C4-2B (cell line): ENCODE measurements around the gene AMHR2.
"Not testable (repeated sequence)": the region's sequence is repeated elsewhere in the genome, so short reads cannot be mapped to it uniquely, and the experiment has no call there.

Experiments
- CTCF ChIP-seq: fragments of 450-650 bp; conservative IDR thresholded peaks from 2 replicates; pipeline ENCODE4 v1.5.1; 2017; ENCODE audit warnings: mild to moderate bottlenecking
- ZFX ChIP-seq: fragments of 450-650 bp; IDR thresholded peaks from 2 replicates; pipeline ENCODE4 v1.6.1; 2017

DNA sequence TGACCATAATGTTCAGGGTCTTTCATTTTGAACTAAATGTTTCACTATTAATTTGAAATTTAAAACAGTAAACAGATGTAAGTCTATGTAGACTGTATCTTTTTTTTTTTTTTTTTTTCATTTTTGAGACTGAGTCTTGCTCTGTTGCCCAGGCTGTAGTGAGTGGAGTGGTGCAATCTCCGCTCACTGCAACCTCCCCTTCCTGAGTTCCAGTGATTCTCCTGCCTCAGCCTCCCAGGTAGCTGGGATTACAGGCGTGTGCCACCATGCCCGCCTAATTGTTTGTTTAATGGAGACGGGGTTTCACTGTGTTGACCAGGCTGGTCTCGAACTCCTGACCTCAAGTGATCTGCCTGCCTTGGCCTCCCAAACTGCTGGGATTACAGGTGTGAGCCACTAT is 37.3 kb upstream of the AMHR2 start:
- not testable (repeated sequence) for TF ChIP-seq CTCF, ZFX
